Measurements from ENCODE around the gene LRRC28.
"Not testable (repeated sequence)": the region's sequence is repeated elsewhere in the genome, so short reads cannot be mapped to it uniquely, and the experiment has no call there.

The LRRC28 gene

DNA sequence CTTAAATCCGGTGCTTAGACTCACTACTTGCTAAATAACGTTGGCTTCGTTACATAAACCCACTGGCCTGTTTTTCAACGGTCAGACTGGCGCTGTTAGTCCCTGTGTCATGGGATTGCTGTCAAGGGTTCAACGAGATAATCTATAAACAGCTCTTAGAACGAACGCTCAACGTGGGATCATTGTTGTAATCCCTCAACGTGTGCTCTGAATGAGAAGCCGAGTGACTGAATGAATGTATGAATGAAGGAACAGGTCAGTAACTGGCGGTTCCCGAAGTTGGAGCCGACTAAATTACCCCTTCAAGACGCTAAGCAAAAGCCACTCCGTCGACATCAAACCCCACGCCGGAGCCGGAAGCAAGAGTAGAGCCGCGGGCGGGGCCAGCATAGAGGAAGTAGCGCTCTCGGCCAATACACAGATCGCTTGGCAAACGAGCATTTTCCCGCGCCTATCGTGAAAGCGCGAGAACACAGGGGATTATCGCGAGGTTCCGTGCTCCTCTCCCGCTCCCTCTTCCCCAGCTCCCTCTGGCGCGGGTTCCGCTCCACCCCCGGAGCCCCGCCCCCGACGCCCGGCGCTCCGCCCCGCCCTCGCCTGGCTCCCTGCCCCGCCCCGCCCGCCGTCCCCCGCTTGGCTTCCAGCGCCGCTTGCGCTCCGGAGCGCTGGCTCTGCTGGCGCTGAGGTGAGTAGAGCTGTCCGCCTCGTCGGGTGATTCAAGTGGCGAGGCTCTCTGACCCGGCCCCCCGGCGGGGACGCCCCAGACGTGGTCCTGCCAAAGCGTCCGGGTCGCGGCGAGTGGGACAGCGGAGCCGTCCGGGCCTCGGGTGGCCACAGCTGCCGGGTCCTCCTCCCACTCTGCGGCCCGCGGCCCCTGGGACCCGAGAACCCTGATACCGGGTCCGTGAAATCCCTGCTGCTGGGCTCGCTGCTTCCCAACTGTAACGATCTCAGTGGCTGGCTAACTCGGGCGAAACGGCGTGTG lies at the start of gene LRRC28:
Gene LRRC28, plus strand, starts transcription at position 625 of the 985 bp plus-strand sequence. CDS start 4,477 bp downstream, outside the sequence.
- DNase-seq = peak; percentile 90

DNA sequence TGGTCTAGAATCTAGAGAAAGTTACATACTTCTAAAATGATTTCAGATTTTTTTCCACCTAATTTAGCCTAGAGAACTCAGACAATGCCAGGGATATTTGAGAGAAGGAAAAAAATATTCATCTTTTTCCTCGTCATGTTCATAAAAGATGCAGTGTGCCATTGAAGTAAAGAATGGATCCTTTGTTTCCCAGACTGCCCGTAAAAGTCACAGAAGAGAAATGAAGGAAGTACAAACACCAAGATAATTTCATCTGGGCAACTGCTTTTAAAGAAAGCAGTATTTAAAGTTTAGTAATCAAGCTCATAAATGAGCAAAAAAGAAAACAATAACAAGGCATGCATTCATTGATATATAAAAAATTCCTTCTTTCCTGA lies 49.1 kb upstream of the LRRC28 start:
- no peak for DNase-seq

DNA sequence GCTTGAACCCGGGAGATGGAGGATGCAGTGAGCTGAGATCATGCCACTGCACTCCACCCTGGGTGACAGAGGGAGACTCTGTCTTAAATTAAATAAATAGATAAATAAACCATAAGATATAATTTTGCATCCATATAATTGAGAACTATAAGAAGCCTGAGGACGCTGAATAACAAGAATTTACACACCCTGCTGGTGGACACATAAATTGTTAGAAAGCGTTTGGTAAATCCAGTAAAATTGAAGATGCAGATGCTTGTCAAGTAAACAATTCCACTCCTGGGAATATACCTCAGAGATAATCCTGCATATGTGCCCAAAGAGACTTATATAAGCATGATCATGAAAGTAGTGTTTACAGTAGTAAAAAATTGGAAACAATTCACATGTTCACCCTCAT lies 43.6 kb upstream of the LRRC28 start:
- DNase-seq = no peak

DNA sequence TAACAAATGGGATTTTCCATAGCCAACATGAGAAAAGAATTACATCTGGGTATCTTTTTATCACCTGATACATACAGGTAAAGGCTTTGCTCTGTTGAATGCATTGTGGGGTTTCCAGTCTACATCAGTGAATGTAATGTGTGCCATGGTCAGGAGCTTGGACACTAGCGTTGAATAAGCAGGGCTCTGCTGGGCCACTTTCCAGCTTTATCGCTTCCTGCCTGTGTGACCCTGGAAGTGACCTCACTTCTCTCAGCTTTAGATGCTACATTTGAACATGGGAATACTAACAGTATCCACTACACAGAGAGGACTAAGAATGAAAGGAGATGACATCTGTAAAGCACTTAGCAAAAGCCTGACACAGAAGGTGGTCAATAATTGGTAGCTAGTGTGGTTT lies 42.0 kb upstream of the LRRC28 start:
- no peak for DNase-seq

DNA sequence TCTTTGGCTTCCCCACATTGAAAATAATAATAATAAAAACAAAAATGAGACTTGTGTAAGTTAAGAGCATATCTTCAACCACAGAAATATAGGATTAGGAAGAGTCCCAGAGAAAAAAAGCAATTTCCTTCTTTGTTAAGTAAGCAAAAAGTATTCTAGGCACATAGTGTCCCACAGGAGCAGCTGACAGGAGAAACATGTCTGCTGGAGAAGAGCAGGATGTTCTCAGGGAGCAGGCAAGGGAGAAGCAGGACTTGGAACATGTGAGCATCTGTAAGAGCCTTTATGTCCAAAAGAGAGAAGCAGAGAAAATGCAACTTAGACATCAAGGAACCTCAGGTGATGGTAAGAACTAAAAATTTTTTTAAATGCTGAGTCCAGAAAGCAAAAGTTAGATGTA lies 40.9 kb upstream of the LRRC28 start:
- no peak for DNase-seq

DNA sequence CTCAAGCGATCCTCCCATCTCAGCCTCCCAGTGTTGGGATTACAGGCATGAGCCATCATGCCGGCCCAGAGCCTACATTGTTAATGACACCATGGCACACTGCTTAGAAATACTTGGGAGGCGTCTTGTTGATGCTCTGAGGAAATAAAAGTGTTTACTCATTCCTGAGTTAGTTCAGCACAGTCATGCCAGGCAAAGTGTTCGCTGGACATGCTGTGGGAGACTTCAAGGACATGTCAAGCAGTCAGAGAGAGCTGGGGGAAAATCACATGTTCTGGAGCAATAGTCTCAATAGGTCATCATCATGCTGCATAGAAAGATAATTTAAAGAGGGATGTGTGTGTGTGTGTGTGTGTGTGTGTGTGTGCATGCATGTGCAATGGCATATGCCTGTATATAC lies 39.4 kb upstream of the LRRC28 start:
- DNase-seq = no peak

DNA sequence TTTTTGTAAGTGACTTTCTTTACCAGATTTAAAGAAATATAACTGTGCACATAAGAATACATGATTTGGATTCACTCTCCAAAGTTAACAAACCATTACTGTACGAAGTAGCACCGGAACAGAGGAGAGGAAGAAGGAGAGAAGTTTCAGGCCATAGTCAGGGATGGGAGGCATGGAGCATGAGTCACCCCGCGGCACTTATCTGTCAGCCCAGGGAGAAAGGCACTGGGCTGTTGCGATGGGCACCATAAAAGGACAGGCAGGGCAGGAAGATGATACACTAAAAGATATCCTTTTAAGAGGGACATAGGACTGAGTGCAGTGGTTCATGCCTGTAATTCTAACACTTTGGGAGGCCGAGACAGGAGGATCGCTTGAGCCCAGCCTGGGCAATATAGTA lies 38.9 kb upstream of the LRRC28 start:
- no peak for DNase-seq

DNA sequence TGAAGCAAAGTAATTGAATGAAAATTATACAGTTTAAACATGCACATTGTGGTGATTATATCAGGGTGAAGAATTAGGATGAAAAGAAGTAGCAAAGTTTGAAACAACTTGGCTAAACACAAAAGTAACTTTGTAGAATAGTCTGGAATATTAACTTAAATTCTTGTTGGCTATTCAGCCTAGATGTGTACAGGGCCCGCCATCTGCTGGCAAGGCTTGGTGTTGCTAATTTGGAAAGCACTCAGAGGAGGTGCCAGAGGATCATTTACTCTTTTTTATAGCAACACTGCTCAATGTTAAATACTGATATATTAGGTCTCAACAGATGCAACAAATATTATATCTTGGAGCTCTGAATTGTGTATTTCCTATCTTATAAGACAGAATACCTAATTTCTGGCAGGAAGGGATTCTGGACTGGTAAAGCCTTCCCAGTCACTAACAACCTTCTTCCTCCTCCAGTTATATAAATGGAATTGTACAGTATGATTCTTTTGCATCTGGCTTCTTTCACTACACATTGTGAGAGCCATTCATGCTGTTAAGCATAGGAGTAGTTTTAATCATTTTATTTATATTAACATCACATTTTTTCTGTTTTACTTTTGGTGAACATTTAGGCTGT lies 38.0 kb upstream of the LRRC28 start:
- DNase-seq = peak; percentile 45

DNA sequence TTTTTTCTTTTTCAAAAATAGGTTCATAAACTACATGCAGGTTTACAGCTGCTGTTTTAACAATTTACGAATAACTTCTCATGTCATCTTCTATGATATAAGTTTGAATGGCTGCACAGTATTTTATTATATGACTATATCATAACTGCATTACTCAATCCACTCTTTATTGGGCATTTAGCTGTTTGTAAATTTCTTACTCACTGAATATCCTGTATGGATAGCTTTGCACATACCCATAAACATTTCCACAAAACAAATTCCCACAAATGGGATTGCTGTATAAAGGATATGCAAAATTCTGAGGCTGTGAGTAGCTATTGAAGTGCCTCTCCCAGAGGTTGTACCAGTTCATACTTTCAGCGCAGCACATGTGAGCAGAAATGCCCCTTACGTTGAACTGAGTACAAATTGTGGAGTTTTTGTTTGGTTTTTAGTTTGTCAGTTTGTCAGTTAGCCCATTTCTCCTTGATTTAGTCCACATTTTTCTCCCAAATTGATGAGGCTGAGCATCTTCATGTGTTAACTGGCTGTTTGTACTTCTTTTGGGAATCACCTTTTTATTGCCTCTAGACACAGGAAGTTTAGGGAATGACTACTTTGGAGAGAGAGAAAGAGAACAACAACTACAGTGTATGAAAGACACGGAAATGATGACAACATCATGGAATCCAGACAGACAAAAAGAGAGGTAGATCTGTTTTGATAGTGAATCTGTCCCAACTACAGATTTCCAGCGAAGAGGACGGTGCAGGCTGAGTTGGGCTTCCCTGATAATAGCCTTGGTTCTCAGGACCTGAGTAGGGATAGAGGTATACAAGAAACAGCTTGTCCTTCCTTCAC lies 26.7 kb upstream of the LRRC28 start:
- no peak for DNase-seq

DNA sequence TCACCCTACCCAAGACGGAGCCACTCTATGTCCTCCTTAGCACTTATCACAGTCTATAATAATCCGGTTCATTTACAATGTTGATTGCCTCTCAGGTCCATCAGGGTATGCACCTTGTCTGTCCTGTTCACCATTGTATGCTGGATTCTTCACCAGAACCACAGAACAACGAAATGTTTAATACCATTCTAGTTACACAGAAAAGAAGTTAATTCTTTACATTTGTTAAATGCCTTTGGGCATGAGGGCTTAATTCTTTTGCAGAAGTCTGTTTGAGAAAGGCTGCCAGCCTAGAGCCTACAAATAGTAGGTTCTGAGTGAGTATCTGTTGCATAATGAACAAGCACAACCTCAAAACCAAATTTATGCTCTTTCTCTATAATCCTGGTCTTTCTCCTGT lies 24.5 kb upstream of the LRRC28 start:
- DNase-seq = no peak

DNA sequence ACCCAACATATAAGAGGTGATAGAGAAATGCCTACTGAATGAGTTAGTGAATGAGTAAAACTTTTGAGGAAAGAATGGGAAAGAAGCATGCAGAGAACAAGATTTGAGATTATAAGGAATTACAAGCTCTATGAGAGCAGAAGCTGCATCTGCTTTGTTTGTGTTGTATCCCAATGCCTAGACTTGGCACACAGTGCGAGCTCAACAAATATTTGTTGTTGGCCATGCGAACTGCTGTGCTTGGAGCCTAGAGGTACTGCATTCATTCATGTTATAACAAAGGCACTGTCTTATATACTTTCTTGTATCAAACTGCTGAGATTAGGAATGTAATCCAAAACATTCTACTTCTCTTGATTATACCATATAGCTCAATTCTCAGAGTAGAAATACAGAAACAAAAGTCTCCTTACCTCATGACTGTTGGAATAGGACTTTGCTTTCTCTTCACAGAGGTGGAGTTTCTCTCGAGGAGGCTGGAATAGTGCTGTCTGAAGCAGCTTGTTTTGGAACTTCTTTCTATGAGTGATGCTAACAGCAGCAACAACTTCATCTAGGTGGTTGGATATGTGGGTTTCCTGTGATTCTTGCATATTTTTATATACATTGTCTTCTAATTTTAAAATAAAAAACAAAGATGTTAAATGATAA lies 23.0 kb upstream of the LRRC28 start:
- DNase-seq = no peak

DNA sequence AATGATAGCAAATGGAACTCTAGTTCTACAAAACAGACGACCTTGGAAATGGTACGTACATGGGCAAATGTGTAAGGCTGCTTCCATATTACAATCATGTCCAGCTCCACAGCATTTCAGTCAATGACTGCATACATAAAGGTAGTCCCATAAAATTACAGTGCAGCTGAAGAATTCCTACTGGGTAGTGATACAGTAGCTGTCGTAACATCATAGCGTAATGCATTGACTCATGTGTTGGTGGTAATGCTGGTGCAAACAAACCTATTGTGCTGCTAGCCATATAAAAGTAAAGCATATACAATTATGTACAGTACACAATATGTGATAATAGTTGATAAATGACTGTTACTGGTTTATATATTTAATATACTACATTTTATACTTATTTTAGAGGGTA lies 20.4 kb upstream of the LRRC28 start:
- DNase-seq = no peak

DNA sequence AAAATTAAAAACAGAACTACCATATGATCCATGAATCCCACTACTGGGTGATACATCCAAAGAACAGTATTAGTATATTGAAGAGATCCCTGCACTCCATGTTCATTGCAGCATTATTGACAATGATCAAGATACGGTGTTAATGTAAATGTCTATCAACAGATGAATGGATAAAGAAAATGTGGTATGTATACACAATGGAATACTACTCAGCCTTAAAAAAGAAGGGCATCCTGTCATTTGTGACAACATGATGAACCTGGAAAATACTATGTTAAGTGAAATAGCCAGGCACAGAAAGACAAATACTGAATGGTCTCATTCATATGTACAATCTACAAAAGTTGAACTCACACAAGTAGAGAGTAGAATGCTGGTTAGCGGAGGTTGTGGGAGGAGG lies 18.5 kb upstream of the LRRC28 start:
- no peak for DNase-seq

DNA sequence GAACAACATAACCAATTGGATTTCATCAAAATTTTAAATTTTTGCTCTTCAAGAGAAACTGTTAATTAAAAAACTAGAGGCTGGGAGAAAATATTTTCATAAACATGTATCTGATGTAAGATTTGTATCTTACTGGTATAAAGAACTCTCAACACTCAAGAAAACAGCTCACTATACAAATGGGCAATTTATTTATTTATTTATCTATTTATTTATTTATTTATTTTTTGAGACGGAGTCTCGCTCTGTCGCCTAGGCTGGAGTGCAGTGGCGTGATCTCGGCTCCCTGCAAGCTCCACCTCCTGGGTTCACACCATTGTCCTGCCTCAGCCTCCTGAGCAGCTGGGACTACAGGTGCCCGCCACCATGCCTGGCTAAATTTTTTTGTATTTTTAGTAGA lies 17.1 kb upstream of the LRRC28 start:
- DNase-seq = not testable (repeated sequence)

DNA sequence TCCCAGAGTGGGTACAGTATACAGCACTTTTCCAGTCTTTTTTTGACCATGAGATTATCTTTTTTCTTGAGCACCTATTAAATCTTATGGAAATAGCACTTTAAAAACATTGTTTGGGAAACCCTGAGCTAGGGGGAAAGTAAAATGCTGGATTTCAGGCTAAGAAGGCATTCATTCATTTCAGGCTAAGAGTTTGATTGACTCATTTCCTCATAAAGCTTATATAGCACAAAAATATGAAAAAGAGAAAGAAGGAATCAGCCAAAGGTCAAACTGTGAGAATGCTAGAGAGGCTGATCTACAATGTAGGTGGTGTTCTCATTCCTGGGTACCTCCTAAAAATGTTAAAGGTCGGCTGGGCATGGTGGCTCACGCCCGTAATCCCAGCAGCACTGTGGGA lies 12.4 kb upstream of the LRRC28 start:
- no peak for DNase-seq

DNA sequence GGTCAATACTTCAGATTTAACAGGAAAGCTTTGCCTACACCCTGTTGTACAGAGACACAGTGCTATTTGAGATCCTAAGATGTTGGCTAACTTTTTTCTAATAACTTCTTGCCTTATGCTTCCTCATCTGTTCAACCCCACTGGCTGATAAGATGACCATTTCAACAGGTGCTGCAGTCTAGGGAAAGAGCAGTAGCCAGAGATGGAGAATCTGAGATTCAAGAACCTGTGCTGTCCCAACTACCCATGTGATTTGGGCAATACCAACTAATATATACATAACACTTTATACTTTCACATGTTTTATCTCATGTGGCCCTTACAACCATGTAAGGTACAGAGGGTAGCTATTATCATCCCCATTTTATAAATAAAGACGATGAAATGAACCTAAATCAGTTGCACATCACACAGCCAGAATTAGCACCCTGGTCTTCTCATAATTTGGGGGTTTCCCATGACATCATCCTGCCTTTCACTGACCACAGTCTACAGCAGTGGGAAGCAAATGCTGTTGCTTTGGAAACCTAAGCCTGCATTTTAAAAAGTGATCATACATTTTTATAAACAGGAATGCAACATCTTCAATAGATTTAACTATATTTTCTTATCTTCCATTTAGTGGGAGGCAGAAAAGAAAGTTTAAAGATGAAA lies 11.6 kb upstream of the LRRC28 start:
- DNase-seq = no peak

DNA sequence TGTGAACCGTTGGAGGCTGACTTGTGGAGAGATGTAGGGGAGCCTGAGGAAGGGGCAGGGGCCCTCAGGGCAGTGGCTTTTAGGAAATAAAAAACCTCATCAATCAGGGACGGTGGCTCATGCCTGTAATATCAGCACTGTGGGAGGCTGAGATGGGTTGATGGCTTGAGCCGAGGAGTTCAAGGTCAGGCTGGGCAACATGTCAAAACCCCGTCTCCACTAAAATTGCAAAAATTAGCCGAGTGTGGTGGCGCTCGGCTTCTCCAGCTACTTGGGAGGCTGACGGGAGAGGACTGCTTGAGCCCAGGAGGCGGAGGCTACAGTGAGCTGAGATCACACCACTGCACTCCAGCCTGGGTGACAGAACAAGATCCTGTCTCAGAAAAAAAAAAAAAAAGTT lies 9.5 kb upstream of the LRRC28 start:
- DNase-seq = no peak

DNA sequence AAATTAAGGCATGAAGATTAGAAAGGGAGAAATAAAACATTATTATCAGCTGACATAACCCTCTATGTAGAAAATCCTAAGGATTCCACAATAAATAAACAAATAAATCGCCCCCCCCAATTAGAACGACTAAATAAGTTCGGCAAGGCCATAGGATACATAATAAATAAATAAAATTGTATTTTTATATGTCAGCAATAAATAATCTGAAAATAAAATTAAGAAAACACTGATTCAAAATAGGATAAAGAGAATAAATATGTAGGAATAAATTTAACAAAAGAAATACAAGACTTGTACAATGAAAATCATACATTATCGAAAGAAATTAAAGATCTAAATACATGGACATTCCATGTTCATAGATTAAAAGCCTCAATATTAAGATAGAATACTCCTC lies 7.0 kb upstream of the LRRC28 start:
- DNase-seq = no peak

DNA sequence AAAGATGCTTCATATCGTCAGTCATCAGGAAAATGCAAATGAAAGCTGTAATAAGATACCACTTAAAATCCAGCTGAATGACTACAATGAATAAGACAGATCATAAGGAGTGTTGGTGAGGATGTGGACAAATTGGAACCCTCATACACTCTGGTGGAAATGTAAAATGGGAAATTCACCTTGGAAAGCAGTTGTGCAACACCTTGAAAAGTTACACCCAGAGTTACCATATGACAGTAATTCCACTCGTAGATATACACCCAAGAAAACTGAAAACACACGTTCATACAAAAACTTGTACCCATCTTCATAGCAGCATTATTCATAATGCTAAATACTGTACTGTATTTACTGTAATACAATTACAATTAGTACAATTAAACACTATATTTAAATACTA lies 4.2 kb upstream of the LRRC28 start:
- DNase-seq = no peak

DNA sequence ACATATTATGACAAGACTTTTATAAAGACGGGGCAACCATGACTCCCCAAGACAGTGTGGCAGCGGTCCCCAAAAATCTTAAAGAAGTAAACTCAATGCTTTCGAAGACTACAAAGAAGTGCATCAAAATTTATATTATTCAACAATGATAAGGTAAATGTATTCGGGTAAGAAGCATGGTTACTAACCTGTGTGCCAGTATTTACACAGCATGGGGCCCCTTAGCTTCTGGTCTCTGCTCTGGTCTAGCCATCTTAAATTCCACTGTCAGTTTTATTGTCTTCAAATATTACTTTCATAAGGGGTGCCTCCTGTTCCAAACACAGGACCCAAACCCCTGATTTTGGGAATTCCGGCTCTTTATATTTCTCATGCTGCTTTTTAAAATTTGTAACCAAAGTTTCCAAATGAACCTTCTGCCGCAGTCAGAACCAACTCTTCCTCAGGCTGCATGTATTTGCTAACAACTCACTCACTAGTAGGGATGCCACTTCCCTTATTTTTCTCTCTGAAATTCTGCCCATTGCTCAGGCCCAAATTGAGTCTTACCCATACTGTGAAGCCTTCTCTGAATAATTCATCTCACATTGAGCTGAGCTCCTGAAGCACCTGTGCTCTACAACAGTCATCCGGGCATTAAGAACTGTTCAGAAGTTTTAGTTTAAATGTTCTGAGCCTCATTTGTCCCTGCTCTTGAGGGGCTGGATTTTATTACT lies 3.1 kb upstream of the LRRC28 start:
- no peak for DNase-seq

DNA sequence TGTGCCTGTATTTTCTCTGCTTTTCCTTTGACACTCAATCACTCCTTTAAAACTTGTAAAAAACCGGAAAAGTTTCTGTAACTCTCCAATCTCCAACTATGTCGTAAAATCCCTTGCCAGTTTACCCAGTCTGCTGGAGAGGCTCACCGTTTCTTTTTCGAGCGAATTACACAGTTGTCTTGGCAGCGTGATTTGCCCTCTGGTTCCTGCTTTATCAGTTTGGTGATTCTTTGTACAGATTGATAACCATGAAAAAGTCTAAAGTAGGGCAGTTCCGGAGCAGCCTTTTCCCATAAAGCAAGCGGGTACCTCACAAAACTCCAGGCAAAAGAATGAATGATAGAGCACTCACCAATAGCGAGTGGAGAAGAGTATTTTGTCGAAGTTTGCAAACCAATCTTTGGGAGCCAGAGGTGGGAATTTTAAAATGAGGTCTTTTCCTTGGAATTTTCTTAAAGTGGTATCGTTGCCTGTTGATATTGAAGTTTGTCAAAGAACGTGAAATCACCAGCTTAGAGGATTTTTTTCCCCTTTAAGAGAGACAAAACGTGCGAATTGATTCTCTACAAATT lies 1.9 kb upstream of the LRRC28 start, which contains the start of gene TTC23:
Gene TTC23, minus strand, starts transcription at position 312 of the 572 bp plus-strand sequence. CDS start 20,869 bp downstream, outside the sequence.
- DNase-seq = no peak
